ENCODE results near the gene FBXO2.

The FBXO2 gene

DNA sequence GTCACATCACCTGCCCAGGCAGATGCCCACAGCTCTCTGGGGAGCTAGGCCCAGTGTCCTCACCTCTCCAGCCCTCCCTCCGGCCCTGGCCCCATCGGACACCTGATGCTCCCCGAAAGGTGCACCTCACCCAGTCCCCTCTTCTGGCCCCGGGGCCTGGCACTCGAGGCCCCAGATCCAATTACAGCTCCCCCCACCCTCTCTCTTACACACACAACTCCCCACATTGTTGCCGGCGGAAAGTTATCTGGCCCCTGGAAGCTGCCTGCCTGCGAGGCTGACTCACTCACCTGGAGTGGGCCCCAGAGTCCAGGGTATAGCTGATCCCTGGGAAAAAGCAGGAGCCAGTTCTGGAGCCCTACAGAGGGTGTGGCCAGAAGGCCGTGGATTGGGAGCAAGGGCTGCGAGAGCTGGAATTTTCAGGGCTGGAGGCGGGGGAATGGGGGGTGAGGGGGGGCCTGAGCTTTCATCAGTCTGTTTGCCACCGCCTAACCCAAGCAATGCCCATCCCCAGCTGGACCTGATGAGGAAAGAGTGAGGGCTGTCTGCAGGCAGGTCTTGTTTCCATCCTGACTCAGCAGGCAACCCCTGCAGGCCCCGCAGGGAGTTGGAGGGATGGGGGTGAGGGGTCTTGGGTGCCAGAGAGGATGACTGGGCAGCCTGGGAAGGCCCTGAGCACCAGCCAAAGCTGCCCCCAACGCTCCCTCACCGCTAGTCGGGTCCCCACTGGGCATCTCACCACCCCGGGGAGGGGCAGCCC is 948 bp downstream of the FBXO2 start:
- no peak for DNase-seq (ENCODE audit: low spot score)

DNA sequence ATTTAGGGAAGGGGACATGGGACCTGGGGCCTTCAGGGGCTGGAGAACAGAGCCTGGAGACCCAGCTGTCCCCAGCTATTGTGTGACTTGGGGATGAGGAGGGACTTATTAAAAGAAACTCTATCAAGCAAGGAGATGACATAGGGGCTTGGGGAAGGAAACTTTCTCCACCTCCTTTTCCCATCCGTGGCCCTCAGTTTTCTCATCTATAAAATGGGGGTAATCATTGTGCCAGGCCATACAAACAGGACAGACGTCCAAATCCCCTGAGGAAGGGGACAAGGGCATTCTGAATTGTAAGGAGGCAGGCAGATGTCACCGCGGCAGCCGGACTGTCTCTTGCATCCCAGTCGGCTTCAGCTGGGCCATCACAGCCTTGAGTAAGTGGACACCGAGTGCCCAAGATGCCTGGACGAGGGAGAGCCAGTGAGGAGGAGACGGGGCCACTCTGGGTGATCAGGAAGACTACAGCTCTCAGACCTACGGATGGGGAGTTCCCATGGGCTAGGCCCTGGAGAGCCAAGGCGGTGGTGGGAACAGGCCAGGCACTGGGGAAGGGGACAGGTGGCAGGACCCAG is 1.9 kb downstream of the FBXO2 start:
- no peak for DNase-seq (ENCODE audit: low spot score)

DNA sequence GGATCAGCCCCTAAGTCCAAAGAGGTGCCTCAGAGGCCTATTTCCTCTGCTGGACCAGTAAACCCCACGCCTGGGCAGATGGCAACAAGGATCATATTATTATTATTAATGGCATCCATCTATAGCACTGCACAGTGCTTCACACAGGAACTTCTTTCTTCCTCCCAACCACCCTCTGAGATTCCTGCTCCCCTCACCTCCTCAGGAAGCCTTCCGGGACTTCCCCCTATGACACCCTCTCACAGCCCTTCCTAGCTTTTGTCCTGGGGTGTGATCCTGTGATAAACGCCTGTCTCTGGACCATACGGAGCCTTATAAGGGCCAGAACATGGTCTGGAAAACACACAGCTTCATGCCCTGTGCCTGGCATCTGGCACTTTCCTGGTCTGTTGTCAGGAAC is 3.2 kb downstream of the FBXO2 start:
- DNase-seq (ENCODE audit: low spot score), result no peak

DNA sequence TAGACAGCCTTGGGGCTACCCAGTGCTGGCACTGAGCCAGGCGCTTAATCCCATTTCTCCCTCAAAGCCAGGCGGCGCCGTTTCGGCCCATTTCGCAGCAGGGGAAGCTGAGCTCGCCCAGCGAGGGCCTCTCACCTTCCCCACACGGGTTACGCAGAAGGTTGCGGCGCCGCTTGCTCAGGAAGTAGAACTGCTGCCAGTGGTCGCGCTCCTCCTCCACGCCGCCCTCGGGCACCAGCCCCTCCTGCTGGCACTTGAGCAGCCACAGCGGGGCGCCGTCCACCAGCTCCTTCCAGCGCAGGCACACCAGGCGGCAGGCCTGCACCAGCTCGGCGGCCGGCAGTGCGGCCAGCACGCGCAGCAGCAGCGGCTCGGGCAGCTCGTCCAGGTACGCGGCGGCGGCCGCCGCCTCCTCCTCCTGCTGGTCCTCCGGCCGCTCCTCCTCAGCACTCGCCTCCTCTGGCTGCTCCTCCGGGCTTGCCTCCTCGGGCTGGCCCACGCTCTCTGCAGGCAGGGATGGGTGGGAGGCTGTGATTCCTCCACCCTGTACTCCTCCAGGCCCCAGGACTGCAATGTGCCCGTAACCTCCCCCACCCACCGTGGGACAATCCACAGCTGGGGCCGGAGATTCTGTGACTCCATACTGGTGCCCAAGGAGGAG is 3.8 kb downstream of the FBXO2 start:
- peak; percentile 82 for DNase-seq (ENCODE audit: low spot score)

DNA sequence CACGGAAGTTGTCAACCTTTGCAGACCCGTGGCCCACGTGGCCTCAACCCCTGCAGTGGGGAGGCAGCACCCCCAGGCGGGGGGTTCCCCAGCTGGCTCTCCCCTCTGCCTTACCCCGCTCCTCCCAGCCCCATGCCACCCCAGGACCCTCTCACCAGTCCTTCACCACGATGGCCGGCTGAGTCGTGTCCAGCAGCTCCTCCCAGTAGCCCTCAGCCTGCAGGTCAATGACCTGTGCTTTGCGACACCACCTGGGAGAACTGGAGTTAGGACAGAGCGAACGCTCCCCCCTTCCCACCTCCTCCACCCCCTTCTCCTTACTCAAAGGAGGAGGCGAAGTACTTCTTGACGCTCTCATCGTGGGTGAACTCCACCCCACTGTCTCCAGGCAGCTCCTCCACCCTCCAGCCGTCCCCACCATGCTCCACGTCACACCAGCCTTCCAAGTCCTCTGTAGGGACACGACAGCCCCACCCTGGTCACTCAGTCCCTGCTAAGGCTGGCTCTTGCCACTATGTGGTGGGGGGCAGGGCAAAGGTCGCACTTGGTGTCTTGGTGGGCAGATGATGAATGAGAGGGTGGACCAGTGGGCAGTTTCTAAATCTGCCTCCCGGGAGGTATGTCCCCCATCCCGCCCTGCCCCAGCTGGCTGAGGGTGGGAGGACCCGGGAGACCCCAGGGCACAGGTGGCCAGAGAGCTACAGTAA is 4.5 kb downstream of the FBXO2 start:
- DNase-seq (ENCODE audit: low spot score), result no peak

DNA sequence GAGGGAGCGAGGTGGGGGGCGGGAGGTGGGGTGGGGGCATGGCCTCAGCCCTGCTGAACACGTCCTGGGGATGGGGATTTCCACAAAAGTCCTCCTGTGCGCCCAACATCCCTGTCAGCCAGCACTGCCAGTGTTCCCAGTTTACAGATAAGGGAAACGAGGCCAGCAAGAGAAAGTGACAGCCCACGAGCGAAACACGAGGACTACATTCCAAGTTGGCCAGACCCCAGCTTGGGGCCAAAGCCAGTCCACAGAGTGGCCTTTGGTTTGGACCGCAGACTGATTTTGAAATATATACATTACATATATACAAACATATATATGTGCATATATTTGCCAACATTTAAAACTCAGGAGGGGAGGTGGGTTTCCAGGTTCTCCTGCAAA is 5.0 kb downstream of the FBXO2 start:
- no peak for DNase-seq (ENCODE audit: low spot score)

DNA sequence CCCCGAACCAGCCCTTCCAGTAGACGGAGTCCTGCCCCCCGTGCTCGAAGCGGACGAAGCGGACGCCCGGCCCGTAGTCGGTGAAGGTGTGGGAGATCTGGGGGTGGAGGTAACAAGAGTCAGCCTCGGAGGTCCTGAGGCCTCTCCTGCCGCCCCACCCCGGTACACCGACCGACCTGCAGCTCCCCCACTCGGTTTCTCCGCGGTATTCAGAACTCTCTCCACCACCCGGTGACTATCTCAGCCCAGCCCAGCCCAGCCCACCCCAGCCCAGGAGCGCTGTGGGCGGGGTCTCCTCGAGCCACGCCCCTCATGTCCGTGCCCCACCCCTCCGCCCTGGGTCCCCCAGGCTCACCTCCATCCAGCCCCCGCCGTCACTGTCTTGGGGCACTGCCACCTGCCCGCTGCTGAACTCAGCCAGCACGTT is 5.5 kb downstream of the FBXO2 start:
- DNase-seq (ENCODE audit: low spot score), result peak; percentile 70

DNA sequence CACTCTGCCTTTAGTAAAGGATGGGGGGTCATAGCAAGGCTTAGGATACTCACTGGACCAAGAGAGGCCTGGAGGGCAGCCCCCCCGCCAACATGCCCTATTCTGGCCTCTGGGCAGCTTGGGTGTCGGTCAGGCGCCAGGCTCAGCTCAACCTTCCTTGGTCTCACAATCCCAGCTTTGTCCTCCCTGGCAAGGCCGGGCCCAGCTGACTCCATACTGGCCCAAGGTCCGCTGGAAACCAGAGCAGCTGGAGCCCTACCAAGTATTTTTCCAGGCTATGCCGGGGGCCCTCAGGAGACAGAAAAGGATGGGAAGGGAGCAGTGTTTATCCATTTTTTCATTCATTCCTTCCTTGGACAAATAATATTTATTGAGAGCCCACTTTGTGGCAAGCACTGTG is 6.2 kb downstream of the FBXO2 start:
- DNase-seq (ENCODE audit: low spot score), result no peak

DNA sequence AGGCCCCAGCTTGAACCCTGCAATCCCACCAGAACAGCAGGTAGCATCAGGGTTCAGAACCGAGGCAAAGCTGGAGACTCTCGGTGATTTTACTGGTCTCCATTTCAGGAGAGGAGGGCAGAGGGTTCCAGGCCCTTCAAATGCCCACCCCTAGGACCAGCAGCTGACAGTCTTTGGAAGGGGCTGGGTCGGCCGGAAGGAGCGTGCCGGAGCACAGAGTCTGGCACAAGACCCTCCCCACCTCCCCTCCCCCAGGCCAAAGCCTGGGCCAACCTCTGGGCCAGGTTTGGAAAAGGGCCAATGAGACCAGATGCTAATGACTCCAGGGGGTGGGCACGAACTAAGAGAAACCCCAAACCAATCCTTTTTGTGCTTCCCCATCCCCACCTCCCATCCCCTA is 6.9 kb downstream of the FBXO2 start:
- no peak for DNase-seq (ENCODE audit: low spot score)

DNA sequence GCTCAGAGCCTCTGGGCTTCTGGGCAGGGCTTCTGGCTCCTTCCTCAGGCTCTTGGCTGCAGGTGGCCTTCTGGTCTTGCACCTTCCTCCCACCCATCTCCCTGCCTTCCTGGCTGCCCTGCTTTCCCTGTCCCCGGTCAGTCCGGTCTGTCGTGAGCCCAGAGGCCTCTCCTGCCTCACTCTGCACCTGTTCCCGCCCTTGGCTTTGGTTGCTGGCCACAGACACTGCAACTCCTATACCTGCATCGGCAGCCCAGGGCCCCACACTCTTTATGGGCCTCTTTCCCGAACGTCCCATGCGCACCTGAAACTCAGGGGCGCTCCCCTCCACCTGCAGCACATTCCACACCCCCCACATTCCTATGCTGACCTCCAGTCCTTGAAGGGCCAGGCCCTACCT is 7.9 kb downstream of the FBXO2 start:
- DNase-seq (ENCODE audit: low spot score), result no peak

DNA sequence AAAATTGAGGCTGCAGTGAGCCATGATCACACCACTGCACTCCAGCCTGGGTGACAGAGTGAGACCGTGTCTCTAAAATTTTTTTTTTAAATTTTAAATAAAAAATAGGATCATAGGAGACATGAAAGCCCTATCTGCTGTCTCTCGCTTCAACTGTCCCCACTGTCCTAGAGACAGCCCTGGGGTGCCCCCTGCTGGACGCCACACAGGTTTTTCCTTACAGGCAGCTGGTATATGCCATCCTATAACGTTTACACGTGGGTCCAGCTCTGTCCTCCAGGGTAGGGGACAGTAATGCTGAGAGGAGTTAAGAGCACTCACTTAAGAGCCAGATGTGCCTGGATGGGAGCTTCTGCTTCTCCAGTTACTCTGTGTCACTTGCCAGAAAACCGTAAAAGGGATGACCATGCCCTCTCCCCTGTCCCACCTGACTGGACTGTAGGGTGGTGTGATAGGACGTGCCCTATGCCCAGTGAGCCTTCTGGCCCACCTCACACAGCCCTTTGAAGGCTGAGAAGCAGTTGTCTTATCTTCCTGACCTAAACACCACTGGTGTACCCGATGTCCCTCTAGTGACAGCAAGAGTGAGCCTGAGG is 8.5 kb downstream of the FBXO2 start:
- DNase-seq (ENCODE audit: low spot score), result peak; percentile 88

DNA sequence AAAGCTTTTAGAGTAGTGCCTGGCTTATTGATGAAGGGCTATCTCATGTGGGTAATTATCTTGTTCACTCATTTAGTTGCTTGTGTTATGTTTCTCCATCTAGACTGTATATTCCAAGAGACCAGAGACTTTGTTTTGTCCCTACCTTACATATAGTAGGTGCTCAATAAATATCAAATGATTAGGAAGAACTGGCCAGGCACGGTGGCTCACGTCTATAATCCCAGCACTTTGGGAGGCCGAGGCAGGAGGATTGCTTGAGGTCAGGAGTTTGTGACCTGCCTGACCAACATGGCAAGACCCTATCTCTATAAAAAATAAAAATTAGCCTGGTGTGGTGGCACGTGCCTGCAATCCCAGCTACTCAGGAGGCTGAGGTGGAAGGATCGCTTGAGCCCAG is 9.0 kb downstream of the FBXO2 start:
- no peak for DNase-seq (ENCODE audit: low spot score)

DNA sequence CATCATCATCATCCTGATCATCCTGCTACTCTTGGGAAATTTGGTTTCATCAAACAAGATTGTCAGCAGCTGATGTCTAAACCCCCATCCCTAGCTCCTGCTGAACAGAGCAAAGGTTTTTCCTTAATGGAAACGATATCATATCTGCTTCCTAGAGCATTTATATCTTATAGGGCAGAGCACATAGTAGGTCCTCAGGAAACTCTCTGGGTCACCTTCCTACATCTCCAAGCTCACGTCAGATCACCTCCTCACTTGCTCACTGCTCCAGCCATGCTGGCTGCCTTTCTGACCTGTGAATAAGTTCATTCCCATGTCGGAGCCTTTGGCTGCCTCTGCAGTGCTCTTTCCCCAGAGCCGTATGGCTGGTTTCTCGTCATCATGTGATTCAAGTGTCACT is 10.4 kb downstream of the FBXO2 start:
- no peak for DNase-seq (ENCODE audit: low spot score)

DNA sequence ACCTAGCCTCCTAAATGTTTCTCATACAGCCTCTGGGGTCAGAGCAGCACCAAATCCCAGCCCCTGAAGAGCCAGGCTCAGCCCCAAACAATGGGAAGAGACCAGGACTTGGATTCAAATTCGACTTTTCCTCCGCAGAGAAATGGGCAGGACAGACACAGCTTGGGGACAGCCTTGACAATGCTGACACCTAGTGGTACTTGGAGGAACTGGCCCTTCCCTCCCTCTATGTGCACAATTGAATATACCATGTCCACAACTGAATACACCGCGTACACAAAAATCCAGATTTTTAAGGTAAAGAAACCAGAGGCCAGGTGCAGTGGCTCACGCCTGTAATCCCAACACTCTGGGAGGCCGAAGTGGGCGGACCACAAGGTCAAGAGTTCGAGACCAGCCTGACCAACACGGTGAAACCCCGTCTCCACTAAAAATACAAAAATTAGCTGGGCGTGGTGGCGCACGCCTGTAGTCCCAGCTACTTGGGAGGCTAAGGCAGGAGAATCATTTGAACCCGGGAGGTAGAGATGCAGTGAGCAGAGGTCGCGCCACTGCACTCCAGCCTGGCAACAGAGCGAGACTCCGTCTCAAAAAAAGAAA is 11.7 kb downstream of the FBXO2 start:
- peak; percentile 78 for DNase-seq (ENCODE audit: low spot score)

DNA sequence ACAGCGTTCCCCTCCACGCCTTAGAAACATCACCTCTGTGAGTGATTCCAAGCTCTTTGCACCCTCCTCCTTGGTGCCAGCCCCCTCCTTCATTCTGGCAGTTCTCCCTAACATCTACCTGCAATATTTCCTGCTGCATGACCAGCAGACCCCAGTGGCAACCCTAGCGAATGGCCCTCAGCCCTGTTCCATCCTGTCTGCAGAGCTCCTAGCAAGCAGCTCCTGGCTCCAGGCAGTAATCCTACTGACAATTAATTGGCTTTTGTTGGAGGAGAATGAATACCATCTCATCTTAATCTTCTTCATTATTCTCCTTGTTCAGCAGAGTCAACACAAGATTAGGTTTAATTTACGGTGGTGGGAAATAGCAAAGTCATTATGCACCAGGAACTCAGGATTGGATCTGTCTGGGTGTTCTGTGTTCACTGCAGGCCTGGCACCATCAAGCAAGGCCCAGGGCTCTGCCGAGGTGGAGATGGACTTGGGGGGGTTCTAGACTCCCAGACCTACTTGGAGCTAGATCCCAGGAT is 12.4 kb downstream of the FBXO2 start:
- no peak for DNase-seq (ENCODE audit: low spot score)

DNA sequence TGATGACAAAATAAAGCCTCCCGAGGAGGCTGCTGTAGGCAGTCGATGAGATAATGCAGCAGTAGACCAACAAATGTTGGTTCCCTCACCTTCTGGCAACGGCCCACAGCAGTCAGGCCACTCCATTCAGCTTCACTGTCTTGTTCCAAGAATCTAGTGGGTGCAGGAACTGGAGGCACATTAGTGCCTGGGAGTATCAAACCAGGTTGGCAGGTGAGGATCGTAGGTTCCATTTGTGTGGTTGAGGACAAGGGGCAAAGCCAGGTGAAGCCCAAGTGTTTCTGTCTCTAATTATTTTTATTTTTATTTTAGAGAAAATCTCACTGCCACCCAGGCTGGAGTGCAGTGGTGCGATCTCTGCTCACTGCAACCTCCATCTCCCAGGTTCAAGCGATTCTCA is 13.3 kb downstream of the FBXO2 start:
- DNase-seq (ENCODE audit: low spot score), result no peak

DNA sequence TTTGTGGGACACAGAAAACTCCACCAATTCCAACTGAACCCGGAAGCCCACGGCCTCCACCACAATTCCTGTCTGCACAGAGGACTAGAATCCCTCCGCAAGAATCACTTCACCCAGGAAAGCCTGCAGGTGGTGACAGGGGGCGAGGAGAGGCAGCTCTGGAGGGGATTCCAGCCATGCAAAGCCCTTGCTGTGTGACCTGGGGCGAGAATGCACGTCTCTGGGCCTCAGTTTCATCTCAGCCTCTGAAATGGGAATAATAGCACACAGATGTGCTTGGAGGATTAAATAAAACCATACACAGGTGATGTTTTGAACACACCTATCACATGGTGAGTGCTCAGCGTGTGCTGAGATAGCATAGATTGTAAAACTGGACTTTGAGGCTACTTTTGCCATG is 14.1 kb downstream of the FBXO2 start:
- no peak for DNase-seq (ENCODE audit: low spot score)

DNA sequence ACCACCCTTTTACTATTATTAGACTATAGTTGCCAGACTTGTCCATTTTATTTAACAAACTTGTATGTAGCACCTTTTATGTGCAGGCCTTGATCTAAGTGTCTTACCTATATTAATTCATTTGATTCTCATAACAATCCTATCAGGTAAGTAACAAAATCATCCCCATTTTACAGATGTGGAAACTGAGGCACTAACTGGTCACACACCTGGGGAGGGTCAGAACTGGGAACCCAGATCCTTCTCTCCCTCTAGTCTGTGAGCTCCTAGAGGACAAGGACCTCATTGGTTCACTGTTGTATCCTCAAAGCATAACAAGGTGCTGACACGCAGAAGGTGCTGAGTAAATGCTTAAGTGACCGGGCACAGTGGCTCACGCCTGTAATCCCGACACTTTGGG is 14.9 kb downstream of the FBXO2 start:
- no peak for DNase-seq (ENCODE audit: low spot score)

DNA sequence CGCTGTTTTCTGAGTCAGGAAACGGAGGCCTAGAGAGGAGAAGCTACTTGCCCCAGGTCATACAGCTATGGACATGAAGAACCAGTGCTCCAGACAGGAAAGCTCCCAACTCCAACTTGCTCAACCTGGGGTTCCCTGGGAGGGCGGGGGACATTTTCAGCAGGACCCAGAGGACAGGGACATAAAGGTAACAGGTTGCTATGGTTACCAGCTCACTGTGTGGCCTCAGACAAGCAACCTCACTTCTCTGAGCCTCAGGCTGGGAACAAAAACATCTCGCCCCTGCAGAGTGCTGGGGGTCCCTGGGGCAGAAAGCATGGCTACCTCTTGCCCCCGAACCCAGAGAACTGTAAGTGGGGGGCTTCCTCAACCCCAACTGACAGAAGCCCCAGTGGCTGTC is 16.1 kb downstream of the FBXO2 start:
- no peak for DNase-seq (ENCODE audit: low spot score)

DNA sequence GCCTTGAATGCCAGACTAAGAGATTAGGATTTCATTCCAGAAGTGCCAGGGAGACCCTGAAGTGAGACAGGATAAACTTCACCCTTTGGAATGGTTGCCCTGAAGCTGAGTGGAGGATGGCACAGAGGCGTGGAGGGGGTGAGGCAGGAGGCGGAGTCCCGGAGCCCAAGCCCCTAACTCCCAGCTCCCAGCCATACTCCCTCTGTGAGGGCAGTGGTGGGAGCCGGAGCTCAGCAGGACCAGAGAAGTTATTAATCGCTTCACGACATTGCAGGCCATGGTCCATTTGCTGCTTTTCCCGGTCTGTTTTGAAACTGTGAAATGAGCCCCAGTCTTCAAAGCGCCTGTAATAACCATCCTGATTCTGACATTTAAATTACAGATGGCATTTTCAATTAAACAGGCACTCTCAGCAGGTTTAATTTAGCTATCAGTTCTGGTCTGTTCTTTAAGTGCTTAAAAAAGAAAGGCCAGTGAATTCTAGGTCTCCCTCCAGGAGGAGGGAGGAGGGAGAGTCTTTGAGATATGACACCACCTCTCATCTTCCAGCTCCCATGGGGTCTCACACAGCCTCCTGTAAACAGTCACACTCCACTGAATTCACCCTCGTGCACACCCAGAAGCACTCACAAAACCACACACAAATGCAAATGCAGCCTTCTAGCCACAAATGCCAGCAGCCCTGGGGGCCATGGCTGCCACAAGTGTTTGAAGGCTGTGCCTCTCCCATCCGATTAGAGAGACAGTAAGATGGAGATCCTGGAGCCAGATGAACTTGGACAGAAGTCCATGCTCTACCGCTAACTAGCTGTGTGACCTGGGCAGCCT is 19.6 kb downstream of the FBXO2 start:
- no peak for DNase-seq (ENCODE audit: low spot score)

All from ecto neural progenitor cell (in vitro differentiated cells).